HG03457 (cell line): ENCODE measurements around the gene PPP2R3A.
A peak's percentile ranks its signal among the peaks of the same experiment; 100 is the strongest.
"Not testable (repeated sequence)": the region's sequence is repeated elsewhere in the genome, so short reads cannot be mapped to it uniquely, and the experiment has no call there.

ENCODE experiments used
- ATAC-seq: cut with Tn5 transposase; IDR thresholded peaks from one replicate; pipeline ENCODE4 v1.9.1; 2021; ENCODE audit warnings: moderate number of reproducible peaks; ENCODE audit not compliant: unreplicated experiment

Gene PPP2R3A

DNA sequence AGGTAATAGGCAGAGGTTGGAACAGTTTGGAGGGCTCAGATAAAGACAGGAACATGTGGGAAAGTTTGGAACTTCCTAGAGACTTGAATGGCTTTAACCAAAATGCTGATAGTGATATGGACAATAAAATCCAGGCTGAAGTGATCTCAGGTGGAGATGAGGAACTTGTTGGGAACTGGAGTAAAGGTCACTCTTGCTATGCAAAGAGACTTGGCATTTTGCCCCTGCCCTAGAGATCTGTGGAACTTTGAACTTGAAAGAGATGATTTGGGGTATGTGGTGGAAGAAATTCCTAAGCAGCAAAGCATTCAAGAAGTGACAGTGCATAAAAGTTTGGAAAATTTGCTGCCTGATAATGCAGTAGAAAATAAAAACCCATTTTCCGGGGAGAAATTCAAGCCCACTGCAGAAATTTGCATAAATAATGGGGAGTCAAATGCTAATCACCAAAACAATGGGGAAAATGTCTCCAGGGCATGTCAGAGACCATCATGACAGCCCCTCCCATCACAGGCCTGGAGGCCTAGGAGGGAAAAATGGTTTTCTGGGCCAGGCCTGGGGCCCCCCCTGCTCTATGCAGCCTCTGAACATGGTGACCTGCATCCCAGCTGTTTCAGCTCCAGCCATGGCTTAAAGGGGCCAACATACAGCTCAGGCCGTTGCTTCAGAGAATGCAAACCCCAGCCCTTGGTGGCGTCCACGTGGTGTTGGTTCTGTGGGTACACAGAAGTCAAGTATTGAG, 118.3 kb downstream of the PPP2R3A start:
- ATAC-seq = not testable (repeated sequence)

DNA sequence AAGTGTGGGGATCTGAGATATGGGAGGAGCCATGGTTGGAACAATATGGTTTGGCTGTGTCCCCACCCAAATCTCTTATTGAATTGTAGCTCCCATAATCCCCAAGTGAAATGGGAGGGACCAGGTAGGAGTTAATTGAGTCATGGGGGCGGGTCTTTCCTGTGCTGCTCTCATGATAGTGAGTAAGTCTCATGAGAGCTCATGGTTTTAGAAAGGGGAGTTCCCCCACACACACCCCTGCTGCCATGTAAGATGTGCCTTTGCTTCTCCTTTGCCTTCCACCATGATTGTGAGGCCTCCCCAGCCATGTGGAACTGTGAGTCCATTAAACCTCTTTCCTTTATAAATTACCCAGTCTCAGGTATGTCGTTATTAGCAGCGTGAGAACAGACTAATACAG, 119.5 kb downstream of the PPP2R3A start:
- not testable (repeated sequence) for ATAC-seq

DNA sequence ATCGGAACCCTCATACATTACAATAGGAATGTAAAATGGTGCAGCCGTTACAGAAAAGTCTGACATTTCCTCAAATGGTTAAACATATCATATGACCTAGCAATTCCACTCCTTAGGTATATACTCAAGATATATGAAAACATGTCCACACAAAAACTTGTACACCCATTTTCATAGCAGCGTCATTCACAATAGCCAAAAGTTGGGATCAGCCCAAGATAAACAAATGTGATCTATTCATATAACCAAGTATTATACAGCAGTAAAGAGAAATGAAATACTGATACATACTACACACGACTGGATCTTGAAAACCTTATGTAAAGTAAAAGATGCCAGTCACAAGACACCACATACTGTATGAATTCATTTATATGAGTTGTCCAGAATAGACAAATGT, 128.2 kb downstream of the PPP2R3A start:
- no peak for ATAC-seq

DNA sequence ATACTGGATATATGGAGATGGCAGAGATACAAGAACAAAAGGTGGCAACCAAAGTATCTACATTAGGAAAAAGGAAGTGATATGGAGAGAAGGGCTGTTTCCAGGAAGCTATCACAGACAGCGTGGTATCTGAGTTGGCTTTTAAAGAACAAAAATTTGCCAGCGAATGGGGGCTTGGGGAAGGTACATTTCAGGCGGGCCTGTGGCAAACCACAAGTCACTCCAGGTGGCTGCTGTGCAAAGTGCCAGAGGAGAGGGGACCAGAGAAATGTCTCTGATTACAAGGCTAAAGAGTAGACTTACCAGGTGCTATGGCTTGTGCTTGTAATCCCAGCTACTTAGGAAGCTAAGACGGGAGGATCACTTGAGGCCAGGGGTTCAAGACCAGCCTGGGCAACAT, 139.5 kb downstream of the PPP2R3A start:
- ATAC-seq = no peak

DNA sequence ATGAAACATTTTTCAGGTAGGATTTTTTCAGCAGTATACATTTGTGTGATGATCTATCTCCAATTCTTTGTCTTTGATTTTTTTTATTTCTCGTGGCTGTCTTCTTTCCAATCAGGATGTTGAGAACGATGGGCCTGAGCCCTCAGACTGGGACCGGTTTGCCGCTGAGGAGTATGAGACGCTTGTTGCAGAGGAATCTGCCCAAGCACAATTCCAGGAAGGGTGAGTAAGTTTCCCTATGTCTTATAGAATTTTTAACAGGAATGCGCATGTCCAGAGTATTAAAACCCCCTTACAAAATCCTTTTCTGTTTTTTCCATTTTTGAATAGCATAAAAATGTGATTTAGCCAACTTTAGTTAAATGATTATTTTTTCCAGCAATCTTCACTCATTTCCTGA, 140.6 kb downstream of the PPP2R3A start:
- no peak for ATAC-seq

DNA sequence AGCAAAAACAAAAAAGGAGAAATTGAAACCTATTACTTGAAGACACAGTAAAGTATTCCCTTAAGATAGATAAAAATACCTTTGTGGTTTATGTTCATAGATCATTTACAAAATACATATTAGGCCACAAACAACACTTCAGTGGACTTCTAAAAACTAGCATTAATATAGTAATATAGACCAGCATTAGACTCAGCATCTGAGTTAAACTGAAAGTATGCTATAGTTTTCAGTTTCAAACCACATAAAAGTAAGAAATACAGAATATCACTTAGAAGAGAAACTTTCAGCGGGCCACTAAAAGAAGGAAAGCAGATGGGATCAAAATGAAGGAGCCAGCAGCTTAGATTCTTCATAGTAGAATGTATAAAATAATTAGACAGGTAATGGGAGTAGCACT, 144.0 kb downstream of the PPP2R3A start:
- ATAC-seq = peak; percentile 88

DNA sequence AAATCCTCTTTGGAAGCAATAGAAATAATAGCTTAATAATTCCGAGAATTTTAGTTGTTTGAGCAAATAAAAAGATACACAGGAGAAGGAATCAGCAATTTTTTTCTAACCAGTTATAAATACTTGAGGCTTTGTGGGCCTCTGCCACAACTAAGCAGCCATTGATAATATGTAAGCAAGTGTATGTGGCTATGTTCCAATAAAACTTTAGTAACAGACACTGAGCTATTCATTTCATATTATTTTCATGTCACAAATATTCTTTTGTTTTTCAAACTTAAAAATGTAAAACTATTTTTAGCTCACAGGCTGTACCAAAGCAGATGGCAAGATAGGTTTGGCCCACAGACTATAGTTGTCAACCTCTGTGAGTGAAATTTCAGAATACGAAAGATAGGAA, 145.0 kb downstream of the PPP2R3A start:
- no peak for ATAC-seq

DNA sequence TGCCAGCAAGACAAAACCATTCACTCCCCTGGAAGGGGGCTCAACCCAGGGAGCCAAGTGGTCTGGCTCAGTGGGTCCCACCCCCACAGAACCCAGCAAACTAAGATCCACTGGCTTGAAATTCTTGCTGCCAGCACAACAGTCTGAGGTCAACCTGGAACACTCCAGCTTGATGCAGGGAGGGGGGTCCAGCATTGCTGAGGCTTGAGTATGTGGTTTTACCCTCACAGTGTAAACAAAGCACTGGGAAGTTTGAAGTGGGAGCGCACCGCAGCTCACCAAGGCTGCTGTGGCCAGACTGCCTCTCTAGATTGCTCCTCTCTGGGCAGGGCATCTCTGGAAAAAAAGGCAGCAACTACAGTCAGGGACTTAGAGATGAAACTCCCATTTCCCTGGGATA, 148.9 kb downstream of the PPP2R3A start:
- no peak for ATAC-seq

DNA sequence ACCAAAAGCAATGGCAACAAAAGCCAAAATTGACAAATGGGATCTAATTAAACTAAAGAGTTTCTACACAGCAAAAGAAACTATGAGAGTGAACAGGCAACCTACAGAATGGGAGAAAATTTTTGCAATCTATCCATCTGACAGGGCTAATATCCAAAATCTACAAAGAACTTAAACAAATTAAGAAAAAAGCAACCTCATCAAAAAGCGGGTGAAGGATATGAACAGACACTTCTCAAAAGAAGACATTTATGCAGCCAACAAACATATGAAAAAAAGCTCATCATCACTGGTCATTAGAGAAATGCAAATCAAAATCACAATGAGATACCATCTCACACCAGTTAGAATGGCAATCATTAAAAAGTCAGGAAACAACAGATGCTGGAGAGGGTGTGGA, 153.8 kb downstream of the PPP2R3A start:
- ATAC-seq = not testable (repeated sequence)

DNA sequence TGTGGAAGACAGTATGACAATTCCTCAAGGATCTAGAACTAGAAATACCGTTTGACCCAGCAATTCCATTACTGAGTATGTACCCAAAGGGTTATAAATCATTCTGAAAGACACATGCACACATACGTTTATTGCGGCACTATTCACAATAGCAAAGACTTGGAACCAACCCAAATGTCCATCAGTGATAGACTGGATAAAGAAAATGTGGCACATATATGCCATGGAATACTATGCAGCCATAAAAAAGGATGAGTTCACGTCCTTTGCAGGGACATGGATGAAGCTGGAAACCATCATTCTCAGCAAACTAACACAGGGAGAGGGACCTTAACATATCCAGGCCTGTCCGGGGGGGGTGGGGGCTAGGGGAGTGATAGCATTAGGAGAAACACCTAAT, 154.3 kb downstream of the PPP2R3A start:
- ATAC-seq = not testable (repeated sequence)

DNA sequence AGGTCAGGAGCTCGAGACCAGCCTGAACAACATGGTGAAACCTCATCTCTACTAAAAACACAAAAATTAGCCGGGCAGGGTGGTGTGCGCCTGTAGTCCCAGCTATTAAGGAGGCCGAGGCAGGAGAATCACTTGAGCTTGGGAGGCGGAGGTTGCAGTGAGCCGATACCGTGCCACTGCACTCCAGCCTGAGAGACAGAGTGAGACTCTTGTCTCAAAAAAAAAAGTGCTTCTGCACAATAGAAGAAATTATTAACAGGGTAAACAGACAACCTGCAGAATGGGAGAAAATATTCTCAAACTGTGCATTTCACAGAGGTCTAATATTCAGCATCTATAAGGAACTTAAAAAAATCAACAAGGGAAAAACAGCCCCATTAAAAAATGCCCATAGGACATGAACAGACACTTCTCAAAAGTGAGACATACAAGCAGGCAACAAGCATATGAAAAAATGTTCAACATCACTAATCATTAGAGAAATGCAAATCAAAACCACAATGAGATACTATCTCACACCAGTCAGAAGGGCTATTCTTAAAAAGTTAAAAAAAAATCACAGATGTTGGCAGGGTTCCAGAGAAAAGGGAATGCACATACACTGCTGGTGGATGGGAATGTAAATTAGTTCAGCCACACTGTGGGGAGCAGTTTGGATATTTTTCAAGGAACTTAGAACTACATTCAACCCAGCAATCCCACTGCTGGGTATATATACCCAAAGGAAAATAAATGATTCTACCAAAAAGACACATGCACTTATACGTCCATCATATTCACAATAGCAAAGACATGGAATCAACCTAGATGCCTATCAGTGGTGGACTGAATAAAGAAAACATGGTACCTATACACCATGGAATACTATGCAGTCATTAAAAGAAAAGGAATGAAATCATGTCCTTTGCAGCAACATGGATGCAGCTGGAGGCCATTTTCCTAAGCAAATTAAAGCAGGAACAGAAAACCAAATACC, 155.1 kb downstream of the PPP2R3A start:
- peak; percentile 87 for ATAC-seq

DNA sequence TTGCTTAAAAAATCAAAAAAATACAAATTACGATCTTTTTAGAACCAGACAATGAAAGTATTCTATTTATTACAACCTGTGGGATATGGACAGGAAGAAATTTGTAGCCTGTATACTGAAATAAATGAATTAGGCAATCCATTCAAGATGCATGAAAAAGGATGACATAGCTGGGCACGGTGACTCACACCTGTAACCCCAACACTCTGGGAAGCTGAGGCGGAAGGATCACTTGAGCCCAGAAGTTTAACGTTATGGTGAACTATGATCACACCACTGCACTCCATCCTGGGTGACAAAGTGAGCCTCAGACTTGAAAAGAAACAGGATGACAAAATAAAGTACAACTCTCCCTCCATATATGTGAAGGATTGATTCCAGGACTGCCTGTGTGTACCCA, 156.5 kb downstream of the PPP2R3A start:
- ATAC-seq = no peak

DNA sequence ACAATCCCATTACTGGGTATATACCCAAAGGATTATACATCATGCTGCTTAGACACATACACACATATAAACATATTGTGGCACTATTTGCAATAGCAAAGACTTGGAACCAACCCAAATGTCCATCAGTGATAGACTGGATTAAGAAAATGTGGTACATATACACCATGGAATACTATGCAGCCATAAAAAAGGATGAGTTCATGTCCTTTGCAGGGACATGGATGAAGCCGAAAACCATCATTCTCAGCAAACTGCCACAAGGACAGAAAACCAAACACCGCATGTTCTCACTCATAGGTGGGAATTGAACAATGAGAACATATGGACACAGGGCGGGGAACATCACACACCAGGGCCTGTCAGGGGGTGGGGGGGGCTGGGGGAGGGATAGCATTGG, 166.1 kb downstream of the PPP2R3A start:
- ATAC-seq = not testable (repeated sequence)

DNA sequence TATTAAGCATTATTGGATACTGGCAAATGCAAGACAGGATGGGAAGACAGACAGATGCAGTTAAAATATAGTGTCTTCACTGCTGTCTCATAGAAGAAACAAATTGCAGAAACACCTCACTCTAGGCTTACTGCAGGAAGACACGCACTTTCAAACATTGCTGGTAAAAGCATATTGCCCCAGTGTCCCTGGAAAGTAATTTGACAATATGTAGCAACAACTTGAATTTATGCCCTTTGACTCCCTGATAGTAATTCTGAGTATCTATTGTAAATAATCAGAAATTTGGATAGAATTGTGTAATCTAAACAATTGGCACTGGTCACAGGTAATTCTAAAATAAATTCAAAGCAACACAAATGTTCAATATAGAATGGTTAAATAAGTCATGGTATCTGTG, 168.6 kb downstream of the PPP2R3A start:
- no peak for ATAC-seq

DNA sequence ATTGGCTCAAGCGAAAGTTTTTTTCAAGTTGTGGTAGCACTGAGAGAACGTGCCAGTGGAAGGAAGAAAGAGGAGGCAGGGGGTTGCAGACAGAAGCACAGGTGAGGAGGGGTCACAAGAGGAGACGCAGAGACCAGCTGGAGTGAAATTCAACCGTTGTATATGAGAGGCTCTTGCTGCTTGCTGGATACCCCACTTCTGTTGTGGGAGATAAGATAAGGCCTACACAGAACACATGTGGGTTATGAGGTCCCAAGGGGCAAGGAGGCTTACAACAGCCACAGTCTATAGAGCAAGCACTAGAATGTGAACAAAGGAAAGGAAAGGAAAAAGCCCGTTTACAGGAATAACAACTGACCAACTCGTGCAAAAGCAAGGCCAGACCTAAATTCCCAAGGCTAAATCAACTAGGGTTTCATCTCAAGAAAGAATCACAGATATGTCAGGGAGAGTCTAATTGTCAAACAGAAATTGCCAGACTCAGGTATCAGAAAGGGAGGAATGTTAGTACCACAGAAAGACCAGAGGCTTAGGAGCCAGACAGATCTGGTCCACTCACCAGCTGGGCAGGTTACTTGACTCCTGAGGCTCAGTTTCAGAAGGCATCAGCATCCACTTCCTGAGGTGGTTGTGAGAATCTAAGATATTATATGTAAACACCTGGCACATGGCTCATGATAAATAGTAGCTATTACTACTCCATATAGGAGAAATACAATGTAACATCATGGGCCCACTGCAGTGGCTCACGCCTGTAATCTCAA, 169.7 kb downstream of the PPP2R3A start:
- ATAC-seq = no peak

DNA sequence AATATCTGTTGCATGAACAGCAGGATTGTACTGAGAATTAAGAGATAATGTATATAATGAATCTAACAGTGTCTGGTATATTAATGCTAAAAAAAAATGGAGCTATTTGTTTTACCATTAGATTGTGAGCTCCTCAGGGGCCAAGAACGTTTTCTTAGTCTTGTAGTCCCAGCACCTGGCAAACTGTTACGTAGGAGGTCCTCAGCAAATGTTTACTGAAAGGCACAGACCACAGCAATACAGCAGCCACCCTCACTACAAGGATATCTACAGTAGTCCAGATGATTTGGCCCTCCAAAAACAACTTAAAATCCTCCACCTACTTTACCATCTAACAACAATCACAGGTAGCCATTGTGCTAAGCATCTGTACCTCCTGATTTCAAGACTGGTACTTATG, 170.9 kb downstream of the PPP2R3A start:
- no peak for ATAC-seq

DNA sequence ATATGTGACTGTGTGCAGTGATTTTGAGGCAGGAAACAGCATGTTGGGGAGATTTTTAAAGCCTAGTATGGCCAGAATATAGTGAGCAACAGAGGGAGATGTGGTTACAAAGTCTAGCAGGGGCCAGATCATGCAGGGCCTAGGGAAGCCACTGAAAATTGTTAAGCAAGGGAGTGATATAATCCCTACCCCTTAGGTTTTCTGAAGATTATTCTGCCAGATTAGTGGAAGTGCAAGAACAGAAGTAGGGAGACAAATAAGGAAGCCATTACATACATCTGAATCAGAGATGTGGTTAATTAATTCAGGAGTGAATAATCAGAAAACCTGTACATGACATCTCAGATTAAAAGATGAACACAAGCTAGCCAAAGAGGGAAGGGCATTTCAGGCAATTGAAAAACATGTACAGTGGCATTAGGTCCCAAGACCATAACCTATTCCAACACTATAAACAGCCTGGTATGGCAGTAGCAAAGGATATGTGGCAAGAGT, 175.8 kb downstream of the PPP2R3A start:
- no peak for ATAC-seq

DNA sequence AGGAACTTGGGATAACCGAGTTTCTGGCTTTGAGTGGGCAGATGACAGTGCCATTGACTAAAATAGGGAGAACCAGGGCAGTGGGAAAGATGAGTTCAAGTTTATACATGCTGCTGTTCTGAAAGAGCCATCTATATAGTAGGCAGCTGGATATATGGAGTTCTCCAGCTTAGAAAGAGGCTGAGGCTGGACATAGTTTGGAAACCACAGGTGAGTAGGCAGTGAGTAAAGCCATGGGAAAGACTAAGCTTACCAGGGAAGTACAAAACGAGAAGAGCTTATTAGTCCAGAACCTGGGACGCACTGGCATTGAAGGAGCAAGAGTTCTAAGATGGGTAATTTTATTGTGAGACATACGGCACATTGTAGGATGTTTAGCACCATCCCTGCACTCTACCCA, 176.4 kb downstream of the PPP2R3A start:
- no peak for ATAC-seq

DNA sequence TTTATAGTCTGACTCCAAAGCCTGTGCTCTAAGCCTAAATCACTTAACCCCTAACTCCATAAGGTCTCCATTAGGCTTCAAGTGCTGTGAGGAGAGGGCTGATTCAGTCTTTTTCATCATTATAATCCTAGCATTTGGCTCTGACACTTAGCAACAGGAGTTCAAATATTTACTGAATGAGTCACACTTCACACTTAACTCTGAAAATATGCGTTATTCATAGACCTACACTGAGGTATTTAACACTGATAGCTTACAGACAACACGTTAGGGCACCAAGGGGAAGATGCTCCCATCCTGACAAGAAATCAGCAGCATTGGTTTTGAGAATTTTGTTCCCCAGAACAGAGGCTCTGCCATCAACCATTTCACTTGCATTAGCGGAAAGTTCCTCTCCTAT, 177.1 kb downstream of the PPP2R3A start:
- no peak for ATAC-seq

DNA sequence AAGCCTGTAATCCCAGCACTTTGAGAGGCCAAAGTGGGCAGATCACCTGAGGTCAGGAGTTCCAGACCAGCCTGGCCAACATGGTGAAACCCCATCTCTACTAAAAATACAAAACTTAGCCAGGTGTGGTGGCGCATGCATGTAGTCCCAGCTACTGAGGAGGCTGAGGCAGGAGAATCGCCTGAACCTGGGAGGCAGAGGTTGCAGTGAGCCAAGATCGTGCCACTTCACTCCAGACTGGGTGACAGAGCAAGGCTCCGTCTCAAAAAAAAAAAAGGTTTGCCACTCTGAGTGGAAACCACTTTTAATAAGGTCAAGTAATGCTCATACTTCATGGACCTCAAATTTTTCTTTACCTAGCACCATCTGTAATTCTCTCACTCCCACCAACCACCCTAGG, 178.9 kb downstream of the PPP2R3A start:
- ATAC-seq = not testable (repeated sequence)
